GM10248 (cell line): ENCODE data around the gene NEB.
"Not testable (repeated sequence)": the region's sequence is repeated elsewhere in the genome, so short reads cannot be mapped to it uniquely, and the experiment has no call there.

Experiments
- CTCF ChIA-PET: fragments of 300-600 bp; sonication (Branson Sonifier 250); formaldehyde crosslinking; extraction: SDS; loops from one replicate; lab custom pipeline; 2021; ENCODE audit warnings: antibody characterized with exemption; lab: Yijun Ruan, JAX
- POLR2A ChIA-PET: fragments of 350-650 bp; sonication (Branson Sonifier 250); formaldehyde crosslinking; extraction: SDS; loops from one replicate; lab custom pipeline; 2020; ENCODE audit warnings: antibody characterized with exemption; lab: Yijun Ruan, JAX
- DNase-seq: peaks from one replicate; pipeline ENCODE4 v3.0.0; 2012; ENCODE audit errors: extremely low spot score
- CTCF ChIP-seq: IDR thresholded peaks from 2 replicates; pipeline ENCODE4 v1.5.1; 2012; ENCODE audit warnings: mild to moderate bottlenecking, low read depth; ENCODE audit errors: extremely low read depth, missing control alignments, control extremely low read depth

NEB gene

DNA sequence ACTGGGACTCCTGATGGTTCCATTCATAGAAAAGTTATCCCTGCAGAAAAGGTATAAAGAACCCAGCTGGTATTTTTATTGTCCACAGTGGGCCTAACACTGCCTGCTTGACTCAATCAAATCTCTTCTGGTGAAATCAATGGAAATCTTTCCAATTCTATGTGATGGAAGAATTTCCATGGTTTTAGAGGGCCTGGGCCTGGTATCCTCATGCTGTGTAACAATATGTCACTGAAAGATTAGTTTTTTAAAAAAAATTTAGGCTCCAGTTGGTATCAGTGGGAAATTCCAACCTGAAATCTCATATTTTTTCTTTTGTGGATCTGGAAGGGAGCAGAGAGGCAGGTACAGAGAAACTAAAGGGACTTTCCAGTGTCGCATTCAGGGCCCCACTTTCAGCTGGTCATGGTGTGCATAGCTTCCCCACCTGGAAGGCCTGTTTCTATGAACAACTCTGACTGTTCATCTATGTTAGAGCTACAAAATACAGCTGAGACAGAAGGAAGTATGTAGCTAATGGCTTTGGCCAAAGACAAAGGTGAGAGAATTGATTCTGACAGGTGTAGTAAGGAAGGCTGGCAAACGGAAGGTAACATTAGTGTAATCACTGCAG lies 20.9 kb downstream of the NEB start:
- ChIA-PET POLR2A (no interaction called here), CTCF (interaction anchor here (0.7 to 1.4 kb wide), 5 partner anchors 15 to 313 kb away, joined by 3 to 5 read pairs (median 3); no protein-coding TSS in a partner anchor)

DNA sequence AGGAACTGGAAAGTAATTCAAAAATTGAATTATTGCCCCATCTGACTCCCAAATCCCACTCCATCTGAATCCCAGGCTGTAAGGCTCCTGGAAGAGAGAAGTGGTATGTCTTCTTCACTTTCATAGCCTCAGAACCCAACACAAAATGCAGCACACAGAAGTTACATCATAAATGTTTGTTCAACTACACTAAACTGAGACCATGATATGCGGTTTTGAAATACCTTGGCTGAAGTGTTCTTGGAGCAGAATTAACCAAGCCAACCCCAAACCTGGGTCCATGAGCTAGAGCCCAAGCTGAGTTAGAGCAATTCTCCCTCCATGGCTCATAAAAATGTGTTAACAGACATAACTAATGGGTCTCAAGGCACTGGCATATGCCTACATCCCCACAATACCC lies 23.3 kb downstream of the NEB start:
- TF ChIP-seq CTCF: no peak
- CTCF ChIA-PET: interaction anchor here (0.6 to 1.8 kb wide), 3 partner anchors 15 to 314 kb away, joined by 3 to 5 read pairs (median 3); no protein-coding TSS in a partner anchor
- POLR2A ChIA-PET: no interaction called here
- no peak for DNase-seq

More for the DNA sequence above, 20.9 kb downstream of the NEB start:
- no peak for TF ChIP-seq CTCF
- DNase-seq: no peak

DNA sequence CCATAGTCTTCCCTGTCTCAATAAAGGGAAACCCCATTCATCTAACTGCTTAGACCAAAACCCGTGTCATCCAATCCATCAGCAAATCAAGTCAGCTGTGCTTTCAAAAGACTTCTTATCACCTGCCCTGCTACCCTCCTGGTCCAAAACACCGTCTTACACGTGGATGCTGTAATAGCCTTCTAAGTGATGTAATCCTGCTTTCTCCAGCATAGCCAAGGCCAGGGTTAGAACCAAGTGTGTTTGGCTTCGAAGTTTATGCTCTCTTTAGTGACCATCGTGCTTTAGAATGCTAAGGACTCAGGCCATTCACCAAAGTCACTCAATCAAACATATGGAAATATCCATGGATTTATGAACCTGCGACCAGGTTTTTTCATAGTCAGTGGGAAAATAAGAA lies 25.5 kb downstream of the NEB start:
- CTCF ChIA-PET: interaction anchor here (1.5 kb wide), 1 partner anchor 19 kb away, joined by 3 read pairs; no protein-coding TSS in a partner anchor
- no peak for DNase-seq
- POLR2A ChIA-PET: no interaction called here

DNA sequence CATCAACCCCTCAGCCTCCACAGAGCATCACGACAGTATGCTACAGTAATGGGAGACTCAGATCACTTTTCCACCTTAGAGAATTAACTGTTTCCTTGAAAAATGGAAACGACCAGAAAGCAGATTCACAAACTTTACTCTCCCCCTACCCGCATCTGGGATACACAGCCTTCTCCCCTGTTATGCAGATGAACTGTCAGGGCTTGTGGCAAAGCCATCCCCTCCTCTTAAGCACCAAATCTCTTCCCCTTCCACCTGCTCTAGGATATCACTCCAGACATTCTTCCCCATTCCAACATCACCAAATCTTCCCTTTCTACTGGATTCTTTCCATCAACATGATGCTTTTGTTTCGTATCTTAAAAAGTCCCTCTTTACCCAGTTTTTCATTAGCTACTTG lies 26.4 kb downstream of the NEB start:
- ChIA-PET POLR2A (no interaction called here), CTCF (interaction anchor here (1.5 to 2.9 kb wide), 2 partner anchors 16 to 20 kb away, joined by 3 to 9 read pairs; no protein-coding TSS in a partner anchor)
- DNase-seq: no peak
- TF ChIP-seq CTCF: no peak

More for the DNA sequence above, 25.5 kb downstream of the NEB start:
- TF ChIP-seq CTCF: no peak

DNA sequence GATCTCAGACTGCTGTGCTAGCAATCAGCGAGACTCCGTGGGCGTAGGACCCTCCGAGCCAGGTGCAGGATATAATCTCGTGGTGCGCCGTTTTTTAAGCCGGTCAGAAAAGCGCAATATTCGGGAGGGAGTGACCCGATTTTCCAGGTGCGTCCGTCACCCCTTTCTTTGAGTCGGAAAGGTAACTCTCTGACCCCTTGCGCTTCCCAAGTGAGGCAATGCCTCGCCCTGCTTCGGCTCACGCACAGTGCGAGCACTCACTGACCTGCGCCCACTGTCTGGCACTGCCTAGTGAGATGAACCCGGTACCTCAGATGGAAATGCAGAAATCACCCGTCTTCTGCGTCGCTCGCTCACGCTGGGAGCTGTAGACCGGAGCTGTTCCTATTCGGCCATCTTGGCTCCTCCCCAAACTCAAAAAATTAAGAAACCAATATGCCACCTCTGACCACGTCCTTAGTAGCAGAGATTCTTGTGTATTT lies 29.8 kb downstream of the NEB start:
- CTCF ChIA-PET: interaction anchor here (1.0 to 2.3 kb wide), 2 partner anchors 12 to 25 kb away, joined by 3 to 5 read pairs; no protein-coding TSS in a partner anchor
- POLR2A ChIA-PET, DNase-seq: not testable (repeated sequence)

- DNase-seq, POLR2A ChIA-PET: not testable (repeated sequence)
- CTCF ChIA-PET: interaction anchor here (2.3 kb wide), 1 partner anchor 15 kb away, joined by 5 read pairs; no protein-coding TSS in a partner anchor
Observed at GRCh38 chr2:151698134-151698533, 36.1 kb downstream of the NEB start.

- DNase-seq: no peak
- POLR2A ChIA-PET: no interaction called here
- TF ChIP-seq CTCF: no peak
- CTCF ChIA-PET: interaction anchor here (0.7 to 1.0 kb wide), 3 partner anchors 15 to 36 kb away, joined by 3 read pairs; no protein-coding TSS in a partner anchor
Observed at GRCh38 chr2:151695778-151696177, 38.5 kb downstream of the NEB start.
